HL-60/S4 (cell line): ENCODE measurements around the gene GPR87.

Source experiments
- in situ Hi-C: fragments of 300-500 bp; cut with MboI; formaldehyde crosslinking; loops from 2 replicates; pipeline ENCODE4 v1.14.3; 2022; ENCODE audit warnings: low sequenced_read_pairs

The GPR87 gene

GRCh38 chr3:151285940-151286339, 30.7 kb downstream of the GPR87 start:
- in situ Hi-C loops = loop anchor here (25.0 kb wide), 1 partner anchor 551 kb away; no protein-coding TSS in a partner anchor

- in situ Hi-C loops = loop anchor here (25.0 kb wide), 1 partner anchor 553 kb away; no protein-coding TSS in a partner anchor
Measured at GRCh38 chr3:151283907-151284461, 32.6 kb downstream of the GPR87 start.

GRCh38 chr3:151283387-151283786, 33.2 kb downstream of the GPR87 start:
- in situ Hi-C loops = loop anchor here (25.0 kb wide), 1 partner anchor 554 kb away; no protein-coding TSS in a partner anchor

GRCh38 chr3:151282921-151283320, 33.7 kb downstream of the GPR87 start:
- in situ Hi-C loops = loop anchor here (25.0 kb wide), 1 partner anchor 554 kb away; no protein-coding TSS in a partner anchor

GRCh38 chr3:151281671-151282324, 34.8 kb downstream of the GPR87 start:
- in situ Hi-C loops = loop anchor here (25.0 kb wide), 1 partner anchor 556 kb away; no protein-coding TSS in a partner anchor

GRCh38 chr3:151278230-151278629, 38.4 kb downstream of the GPR87 start, which contains the start of gene P2RY14:
Gene P2RY14, minus strand, starts transcription at chr3:151278542. Its CDS starts 64,226 bp downstream, at chr3:151214316.
- in situ Hi-C loops = loop anchor here (5.0 to 25.0 kb wide), 3 partner anchors 53 to 559 kb away; no protein-coding TSS in a partner anchor

GRCh38 chr3:151276687-151277042, 40.0 kb downstream of the GPR87 start:
- in situ Hi-C loops = loop anchor here (5.0 to 25.0 kb wide), 3 partner anchors 52 to 561 kb away; no protein-coding TSS in a partner anchor

GRCh38 chr3:151276038-151276686, 40.5 kb downstream of the GPR87 start:
- in situ Hi-C loops = loop anchor here (5.0 to 25.0 kb wide), 3 partner anchors 51 to 561 kb away; no protein-coding TSS in a partner anchor

GRCh38 chr3:151275091-151275490, 41.5 kb downstream of the GPR87 start:
- in situ Hi-C loops = loop anchor here (5.0 to 25.0 kb wide), 3 partner anchors 50 to 562 kb away; no protein-coding TSS in a partner anchor

GRCh38 chr3:151269631-151270030, 47.0 kb downstream of the GPR87 start:
- in situ Hi-C loops = loop anchor here (10.0 kb wide), 1 partner anchor 45 kb away; no protein-coding TSS in a partner anchor

GRCh38 chr3:151268267-151269235, 48.1 kb downstream of the GPR87 start:
- in situ Hi-C loops = no loop called here

- in situ Hi-C loops = no loop called here
Measured at GRCh38 chr3:151267066-151267465, 49.6 kb downstream of the GPR87 start.

- in situ Hi-C loops = no loop called here
Measured at GRCh38 chr3:151265866-151266265, 50.8 kb downstream of the GPR87 start.

- in situ Hi-C loops = no loop called here
Measured at GRCh38 chr3:151265166-151265565, 51.5 kb downstream of the GPR87 start.

- in situ Hi-C loops = no loop called here
Measured at GRCh38 chr3:151264605-151265004, 52.0 kb downstream of the GPR87 start.

GRCh38 chr3:151262871-151263525, 53.6 kb downstream of the GPR87 start:
- in situ Hi-C loops = no loop called here

- in situ Hi-C loops = no loop called here
Measured at GRCh38 chr3:151259664-151260063, 57.0 kb downstream of the GPR87 start.

GRCh38 chr3:151256749-151257148, 59.9 kb downstream of the GPR87 start:
- in situ Hi-C loops = no loop called here

GRCh38 chr3:151248772-151249337, 67.8 kb downstream of the GPR87 start:
- in situ Hi-C loops = no loop called here
